ENCODE measurements around the gene LMX1B. TPM values are rescaled to one million over a fixed set of nuclear protein-coding genes. Genes with fewer than 3 reads are reported as not detected.

The LMX1B gene
- total and polyA plus RNA-seq, 10 donors, result 0.02 to 0.25 TPM; not detected in 8

- Histone ChIP-seq H3K9me3 (no peaks in the 10 kb centered on the region), H3K27me3 (replicated peaks in 1 of 7) (peaks cover 0 to 71% (median 32%) of the 10 kb centered on the region in 7 donors), H3K27ac (no peak overlapping the region), H3K4me1 (peaks cover 12 to 33% (median 23%) of the 10 kb centered on the region in 6 donors), H3K36me3 (no peaks in the 10 kb centered on the region), H3K4me3 (no peak overlapping the region)
- intact Hi-C loops (cut with DNase I; ENCODE audit: low total_unique reads), result loop anchor here (2.0 kb wide), 1 partner anchor 78 kb away; no protein-coding TSS in a partner anchor
- WGBS, 5 donors, result 32 to 47% (median 40%) methylated on average over 13 to 14 of the region's 14 CpGs
- peak; percentile 74 for DNase-seq
- TF ChIP-seq CTCF (IDR thresholded peaks at IDR 0.05 in 8 of 11, conservative IDR thresholded peaks at IDR 0.05 in 3 of 11), result no peak
- no peak for TF ChIP-seq POLR2A (IDR thresholded peaks at IDR 0.05)
- TF ChIP-seq POLR2AphosphoS5 (IDR thresholded peaks at IDR 0.05), result no peak
Observed at GRCh38 chr9:126704157-126704891, 90.6 kb downstream of the LMX1B start.

GRCh38 chr9:126704892-126705766 lies 91.4 kb downstream of the LMX1B start:
- Histone ChIP-seq H3K36me3 (no peaks in the 10 kb centered on the region), H3K27me3 (replicated peaks in 1 of 7) (peaks cover 0 to 63% (median 32%) of the 10 kb centered on the region in 7 donors), H3K4me3 (peak overlapping the region in 1 of 8 donors; percentile 55), H3K9me3 (no peaks in the 10 kb centered on the region), H3K4me1 (peaks cover 12 to 33% (median 23%) of the 10 kb centered on the region in 6 donors), H3K27ac (no peak overlapping the region)
- TF ChIP-seq CTCF (IDR thresholded peaks at IDR 0.05 in 8 of 11, conservative IDR thresholded peaks at IDR 0.05 in 3 of 11), result peak; percentile 80 to 97 (median 91)
- TF ChIP-seq POLR2A (IDR thresholded peaks at IDR 0.05), result no peak
- TF ChIP-seq POLR2AphosphoS5 (IDR thresholded peaks at IDR 0.05), result peak in 2 of 3 donors; percentile 56 to 64
- intact Hi-C loops (cut with DNase I; ENCODE audit: low total_unique reads), result loop anchor here (2.0 kb wide), 1 partner anchor 78 kb away; no protein-coding TSS in a partner anchor
- WGBS, 5 donors, result 7 to 13% (median 8%) methylated on average over 24 to 36 of the region's 36 CpGs
- DNase-seq, result peak; percentile 94

- Histone ChIP-seq H3K4me3 (peak overlapping the region in 1 of 8 donors; percentile 55), H3K9me3 (no peaks in the 10 kb centered on the region), H3K27me3 (replicated peaks in 1 of 7) (peaks cover 0 to 54% (median 32%) of the 10 kb centered on the region in 7 donors), H3K4me1 (peaks cover 12 to 33% (median 23%) of the 10 kb centered on the region in 6 donors), H3K27ac (no peak overlapping the region), H3K36me3 (no peaks in the 10 kb centered on the region)
- DNase-seq, result peak; percentile 89
- TF ChIP-seq POLR2A (IDR thresholded peaks at IDR 0.05), result no peak
- TF ChIP-seq POLR2AphosphoS5 (IDR thresholded peaks at IDR 0.05), result no peak
- TF ChIP-seq CTCF (IDR thresholded peaks at IDR 0.05 in 8 of 11, conservative IDR thresholded peaks at IDR 0.05 in 3 of 11), result peak; percentile 41 to 78 (median 69)
- 33 to 54% (median 37%) methylated on average over 33 to 41 of the region's 41 CpGs for WGBS, 5 donors
- intact Hi-C loops (cut with DNase I; ENCODE audit: low total_unique reads), result loop anchor here (2.0 kb wide), 1 partner anchor 77 kb away; no protein-coding TSS in a partner anchor
Observed at GRCh38 chr9:126705767-126706697, 92.3 kb downstream of the LMX1B start.

All from spleen (tissue), 11 donors.